GM12878 (cell line): ENCODE data around the gene AGRP. TPM values are rescaled to one million over a fixed set of nuclear protein-coding genes. Genes with fewer than 3 reads are reported as not detected.

Experiments
- ATAC-seq: fragments of 200-7000 bp; cut with Tn5 transposase; 3 replicates; pipeline ENCODE4 v1.9.1; 2020; ENCODE audit warnings: mild to moderate bottlenecking, moderate library complexity
- BruUV-seq: library from RNA; stranded (reverse); fragments of 400-500 nt; replicated peaks from 2 replicates; lab custom pipeline; 2021; lab: Mats Ljungman, UMichigan
- CTCF ChIA-PET: fragments of 300-600 bp; sonication (Branson Sonifier 250); formaldehyde crosslinking; extraction: SDS; loops from one replicate; lab custom pipeline; 2021; ENCODE audit warnings: inconsistent platforms; lab: Yijun Ruan, JAX
- POLR2A ChIA-PET: fragments of 350-600 bp; formaldehyde crosslinking; extraction: SDS; loops from one replicate; lab custom pipeline; 2021; ENCODE audit warnings: inconsistent platforms; lab: Charles Lee
- RAD21 ChIA-PET: fragments of 300-600 bp; sonication (Branson Sonifier 250); formaldehyde crosslinking; loops from one replicate; lab custom pipeline; 2023; ENCODE audit warnings: antibody characterized with exemption; ENCODE audit not compliant: unreplicated experiment; lab: Charles Lee
- SMC1A ChIA-PET: fragments of 300-600 bp; sonication (Branson Sonifier 250); formaldehyde crosslinking; loops from one replicate; lab custom pipeline; 2023; ENCODE audit not compliant: unreplicated experiment, uncharacterized antibody; lab: Charles Lee
- DNase-seq: peaks from one replicate; pipeline ENCODE4 v3.0.0-alpha.2; 2011; ENCODE audit warnings: low read depth, low spot score
- FAIRE-seq: peaks from 3 replicates; lab custom pipeline; 2011; peaks lifted over from hg19 to GRCh38; lab: Jason Lieb, UNC
- H2AFZ ChIP-seq: 2 replicates; pipeline ENCODE4 v1.6.0; 2011; ENCODE audit warnings: low read depth, low read length, control low read depth; ENCODE audit not compliant: control insufficient read depth
- H3K27ac ChIP-seq: 2 replicates; pipeline ENCODE4 v1.5.1; 2011; ENCODE audit warnings: control low read depth; ENCODE audit not compliant: control insufficient read depth, insufficient read depth
- H3K27me3 ChIP-seq, 2 experiments: replicated peaks in 1 of 2; 2 replicates each; pipeline versions ENCODE4 v1.6.0 to v1.6.1; 2011; ENCODE audit warnings: low read length in 1 of 2; ENCODE audit not compliant: control insufficient read depth in 2 of 2, insufficient read depth in 2 of 2
- H3K36me3 ChIP-seq, 2 experiments: 2 replicates each; pipeline ENCODE4 v1.5.1; 2011; ENCODE audit warnings: low read length in 1 of 2; ENCODE audit not compliant: control insufficient read depth in 2 of 2, insufficient read depth in 2 of 2
- H3K4me1 ChIP-seq: 2 replicates; pipeline ENCODE4 v1.6.1; 2011; ENCODE audit warnings: mild to moderate bottlenecking, low read length, moderate library complexity, mixed read lengths; ENCODE audit not compliant: control insufficient read depth, insufficient read depth
- H3K4me2 ChIP-seq: 2 replicates; pipeline ENCODE4 v1.6.0; 2011; ENCODE audit warnings: control low read depth; ENCODE audit not compliant: control insufficient read depth, insufficient read depth
- H3K4me3 ChIP-seq: fragments of 200-600 bp; sonication (generic); 2 replicates; pipeline ENCODE4 v1.5.1; 2016
- H3K79me2 ChIP-seq: 2 replicates; pipeline ENCODE4 v1.6.0; 2011; ENCODE audit warnings: low read length; ENCODE audit not compliant: control insufficient read depth, insufficient read depth
- H3K9ac ChIP-seq: 2 replicates; pipeline ENCODE4 v1.8.0; 2011; ENCODE audit warnings: low read length, control low read depth, mixed read lengths; ENCODE audit not compliant: control insufficient read depth, insufficient read depth
- H3K9me3 ChIP-seq: replicated peaks from 3 replicates; pipeline ENCODE4 v1.5.1; 2011; ENCODE audit warnings: mild to moderate bottlenecking, low read length; ENCODE audit not compliant: control insufficient read depth, insufficient read depth
- H4K20me1 ChIP-seq: 2 replicates; pipeline ENCODE4 v1.6.0; 2011; ENCODE audit not compliant: control insufficient read depth, insufficient read depth
- BHLHE40 ChIP-seq, 2 experiments: fragments of 450-650 bp in 1 of 2; IDR thresholded peaks; 2 replicates each; pipeline ENCODE4 v1.6.1; 2011 to 2017; ENCODE audit warnings: low read depth in 2 of 2, borderline replicate concordance in 1 of 2, improper control_type of control experiment in 1 of 2, low read length in 1 of 2, mild to moderate bottlenecking in 1 of 2
- E2F4 ChIP-seq: IDR thresholded peaks from 2 replicates; pipeline ENCODE4 v1.6.1; 2012; ENCODE audit warnings: low read depth, low read length, improper control_type of control experiment
- EED ChIP-seq: sonication (generic); IDR thresholded peaks from 2 replicates; pipeline ENCODE4 v1.6.1; 2016; ENCODE audit warnings: antibody characterized with exemption, low read depth
- EP300 ChIP-seq, 2 experiments: fragments of 150-350 bp in 1 of 2; IDR thresholded peaks; 2 replicates each; pipeline ENCODE4 v1.6.1; 2011 to 2012; ENCODE audit warnings: low read depth in 2 of 2, low read length in 2 of 2, borderline replicate concordance in 1 of 2, improper control_type of control experiment in 1 of 2, inconsistent platforms in 1 of 2; ENCODE audit not compliant: control insufficient read depth in 1 of 2
- ESRRA ChIP-seq: IDR thresholded peaks from 2 replicates; pipeline ENCODE4 v1.6.1; 2012; ENCODE audit warnings: mild to moderate bottlenecking, low read length, improper control_type of control experiment
- IRF4 ChIP-seq: IDR thresholded peaks from 2 replicates; pipeline ENCODE4 v1.6.1; 2011; ENCODE audit warnings: low read depth, low read length
- IRF5 ChIP-seq: fragments of 450-650 bp; IDR thresholded peaks from 2 replicates; pipeline ENCODE4 v1.6.1; 2017; ENCODE audit warnings: borderline replicate concordance
- NFXL1 ChIP-seq: fragments of 450-650 bp; IDR thresholded peaks from 2 replicates; pipeline ENCODE4 v1.6.1; 2017; ENCODE audit warnings: antibody characterized with exemption, mild to moderate bottlenecking, borderline replicate concordance
- SMAD5 ChIP-seq: IDR thresholded peaks from 2 replicates; pipeline ENCODE4 v1.6.1; 2016; ENCODE audit warnings: antibody characterized with exemption, low read depth
- TCF7 ChIP-seq: IDR thresholded peaks from 2 replicates; pipeline ENCODE4 v1.6.1; 2014; ENCODE audit warnings: antibody characterized with exemption, borderline replicate concordance
- WGBS: methylation state at CpG from one replicate; pipeline ENCODE4 v1.1.6; 2016; ENCODE audit warnings: low lambda C conversion rate; ENCODE audit not compliant: insufficient replicate concordance, insufficient coverage; ENCODE audit errors: missing lambda C conversion rate; 5-methylcytosine and 5-hydroxymethylcytosine counted together
- in situ Hi-C: fragments of 300-500 bp; cut with MboI; formaldehyde crosslinking; loops from 9 replicates; pipeline ENCODE4 v1.14.3; 2018; ENCODE audit warnings: mixed read lengths
- intact Hi-C: fragments of 100-400 bp; cut with micrococcal nuclease; formaldehyde crosslinking; loops from one replicate; pipeline ENCODE4 v1.14.2; 2022; ENCODE audit not compliant: unreplicated experiment
- polyA plus RNA-seq, 11 experiments: library from polyadenylated mRNA; depleted of rRNA in 4 of 11; unstranded in 6 of 11; stranded (reverse) in 5 of 11; fragments of >200 nt; fragmentation: Nextera tagmentation in 4 of 11; fragmentation: Illumina TruSeq in 1 of 11; extraction: Ambion mirVana in 4 of 11; extraction: Trizol in 1 of 11; gene quantifications; 1 replicate in 1 of 11; 2 replicates in 10 of 11; pipeline versions ENCODE4 v1.2.1 to v1.2.3, GENCODE V29; 2011 to 2016; ENCODE audit warnings: inconsistent platforms in 2 of 11, missing spikeins in 2 of 11, low read depth in 1 of 11
- total RNA-seq, 4 experiments: library from RNA; depleted of rRNA in 3 of 4; stranded (reverse); fragments of >200 nt in 3 of 4; fragmentation: Illumina TruSeq in 1 of 4; extraction: Trizol in 1 of 4; gene quantifications; 2 replicates each; pipeline versions ENCODE4 v1.2.1 to v1.2.3, GENCODE V29; 2013 to 2021

Gene AGRP
- total and polyA plus RNA-seq, 10 of the 15 experiments (the other 5 are each of a cell fraction or from before 2014, with no cell fraction given), result 0.16 to 0.75 (median 0.53) TPM; not detected in 6

DNA sequence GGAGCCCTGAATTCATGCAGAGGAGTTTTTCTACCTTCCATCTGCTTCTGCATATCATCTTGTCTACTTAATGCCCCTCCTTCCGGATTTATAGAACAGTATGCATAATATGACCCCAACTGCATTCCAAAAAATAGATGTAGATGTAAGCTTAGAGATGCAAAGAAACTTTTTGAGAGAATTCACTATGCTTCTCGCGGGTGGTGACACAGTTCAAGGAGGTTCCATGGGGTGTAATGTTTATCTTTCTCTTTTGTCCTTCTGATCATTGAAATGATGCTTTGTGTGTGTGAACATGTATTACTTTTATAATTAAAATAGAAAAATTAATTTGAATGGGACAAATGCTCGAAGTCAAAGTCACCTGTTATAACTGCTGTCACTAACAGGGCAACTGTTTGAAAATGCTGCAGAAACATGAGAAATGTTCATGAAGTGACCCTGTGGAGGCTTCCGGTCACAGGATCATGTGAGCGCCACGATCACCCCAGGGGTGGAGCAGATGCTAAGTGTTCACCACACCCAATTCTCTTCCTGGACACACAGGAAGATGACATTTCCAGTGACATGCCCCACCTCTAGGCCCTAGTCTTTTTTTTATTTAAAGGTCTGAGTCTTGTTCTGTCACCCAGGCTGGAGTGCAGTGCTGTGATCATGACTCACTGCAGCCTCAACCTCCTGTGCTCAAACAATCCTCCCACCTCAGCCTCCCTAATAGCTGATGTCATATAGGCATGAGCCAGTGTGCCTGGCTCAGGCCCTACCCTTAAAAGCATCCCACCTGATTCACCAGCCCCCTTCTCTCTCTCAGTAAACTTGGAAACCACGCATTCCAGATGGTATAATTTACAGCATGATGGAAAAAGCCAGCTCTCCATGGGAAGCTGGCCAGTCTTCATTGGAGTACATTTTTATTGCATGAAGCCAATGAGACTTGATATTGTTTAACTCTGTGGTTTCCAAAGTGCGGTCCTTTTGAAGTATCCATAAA, 21.0 kb upstream of the AGRP start:
- Histone ChIP-seq H4K20me1 (no peaks in the 10 kb centered on the region), H3K4me2 (no peak overlapping the region), H3K27me3 (no peaks in the 10 kb centered on the region), H3K27ac (no peak overlapping the region), H3K79me2 (no peaks in the 10 kb centered on the region), H3K4me1 (peaks cover 15% of the 10 kb centered on the region), H3K9ac (no peak overlapping the region), H3K9me3 (no peaks in the 10 kb centered on the region), H2AFZ (no peak overlapping the region), H3K4me3 (no peak overlapping the region), H3K36me3 (no peaks in the 10 kb centered on the region)
- peak; percentile 69 for FAIRE-seq
- CTCF ChIA-PET, result interaction anchor here (0.8 to 3.1 kb wide), 4 partner anchors 10 to 17 kb away, joined by 4 to 18 read pairs (median 10); no protein-coding TSS in a partner anchor
- POLR2A ChIA-PET, result no interaction called here
- SMC1A ChIA-PET, result interaction anchor here (0.9 to 4.2 kb wide), 3 partner anchors 10 to 16 kb away, joined by 3 to 21 read pairs (median 3); no protein-coding TSS in a partner anchor
- intact Hi-C loops (no loop called here), in situ Hi-C loops (no loop called here)
- 47% methylated on average over 9 of the region's 9 CpGs for WGBS
- RAD21 ChIA-PET, result interaction anchor here (0.8 to 1.4 kb wide), 2 partner anchors 10 kb away, joined by 3 to 5 read pairs; no protein-coding TSS in a partner anchor
- TF ChIP-seq EED (0 out of 2 replicates have a peak, but pooled peaks have one; percentile 21), NFXL1 (no peak)
- no peak for DNase-seq
- BruUV-seq, result no TSS peak
- ATAC-seq, result peak; percentile 25; the same call in 2 of the 3 replicates

DNA sequence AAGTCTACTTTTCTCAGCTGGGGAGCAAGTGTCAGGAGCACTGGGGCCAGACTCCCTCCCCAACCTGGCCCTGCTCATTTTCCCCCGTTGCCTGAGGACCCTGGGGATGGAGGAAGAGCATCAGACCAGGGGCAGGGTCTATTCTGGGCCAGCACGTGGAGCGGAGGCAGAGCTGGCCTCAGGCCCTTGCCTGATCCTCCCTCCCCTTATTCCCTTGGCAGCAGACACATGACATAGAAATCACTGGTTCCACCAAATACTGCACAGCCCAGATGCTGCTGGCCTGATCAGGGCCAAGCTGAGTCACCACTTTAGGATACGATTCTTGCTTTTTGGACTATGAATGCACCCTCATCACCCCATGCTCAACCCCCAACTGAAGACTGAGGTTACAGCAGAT, 15.8 kb upstream of the AGRP start:
- POLR2A ChIA-PET, result no interaction called here
- in situ Hi-C loops (no loop called here), intact Hi-C loops (no loop called here)
- Histone ChIP-seq H3K9ac (no peak overlapping the region), H3K4me2 (no peak overlapping the region), H2AFZ (no peak overlapping the region), H3K4me3 (no peak overlapping the region), H3K79me2 (no peaks in the 10 kb centered on the region), H3K27ac (no peak overlapping the region), H3K9me3 (no peaks in the 10 kb centered on the region), H3K4me1 (no peaks in the 10 kb centered on the region), H4K20me1 (no peaks in the 10 kb centered on the region), H3K36me3 (0 out of 4 replicates have a peak, but pooled peaks cover 0 to 3% of the 10 kb centered on the region in 2 experiments), H3K27me3 (no peaks in the 10 kb centered on the region)
- SMC1A ChIA-PET, result interaction anchor here (6.5 kb wide), 1 partner anchor 14 kb away, joined by 78 read pairs; no protein-coding TSS in a partner anchor
- no TSS peak for BruUV-seq
- ATAC-seq (no peak), DNase-seq (no peak), FAIRE-seq (no peak)
- 100% methylated on average over 4 of the region's 4 CpGs for WGBS
- RAD21 ChIA-PET, result interaction anchor here (1.5 to 12.3 kb wide), 2 partner anchors 16 to 22 kb away, joined by 5 to 172 read pairs; no protein-coding TSS in a partner anchor
- CTCF ChIA-PET, result interaction anchor here (0.6 to 15.3 kb wide), 5 partner anchors 11 to 219 kb away, joined by 3 to 453 read pairs (median 7); partner anchors contain the start of gene ATP6V0D1
- TF ChIP-seq SMAD5 (no peak), BHLHE40 (IDR thresholded peaks at IDR 0.05; ENCODE audit: borderline replicate concordance in 1 of 2, low read depth in 2 of 2, low read length in 1 of 2) (no peak), ESRRA (no peak), E2F4 (no peak), EP300 (IDR thresholded peaks at IDR 0.05; ENCODE audit: borderline replicate concordance in 1 of 2, control insufficient read depth in 1 of 2, low read depth in 2 of 2, low read length in 2 of 2) (no peak), IRF5 (no peak), TCF7 (no peak), IRF4 (no peak)
